Body of pancreas (tissue), 4 donors: ENCODE measurements around the gene ARAP1. TPM values are rescaled to one million over a fixed set of nuclear protein-coding genes. Genes with fewer than 3 reads are reported as not detected.

Experiments used
- ATAC-seq: fragments of 150-250 bp; one replicate; pipeline ENCODE4 v1.9.1; 2016
- DNase-seq, 4 donors: peaks; one replicate each; pipeline ENCODE4 v3.0.0-alpha.2; 2019
- H3K27ac ChIP-seq, 4 donors: fragments of 200-600 bp; sonication (generic); 1 replicate in 3 of 4; 2 replicates in 1 of 4; pipeline versions ENCODE4 v1.5.1 to v1.6.1; 2016 to 2019; ENCODE audit warnings: mild to moderate bottlenecking in 1 of 4, mixed read lengths in 1 of 4, moderate library complexity in 1 of 4
- H3K27me3 ChIP-seq, 2 donors: fragments of 200-600 bp; sonication (generic); one replicate each; pipeline ENCODE4 v1.6.0; 2016; ENCODE audit warnings: mild to moderate bottlenecking in 1 of 2
- H3K36me3 ChIP-seq, 2 donors: fragments of 200-600 bp; sonication (generic); replicated peaks in 1 of 2; 2 replicates each; pipeline ENCODE4 v1.5.1; 2016; ENCODE audit warnings: low read depth in 2 of 2; ENCODE audit not compliant: insufficient read depth in 1 of 2
- H3K4me1 ChIP-seq: fragments of 200-600 bp; sonication (generic); one replicate; pipeline ENCODE4 v1.6.0; 2016
- H3K4me3 ChIP-seq, 2 donors: fragments of 200-600 bp; sonication (generic); 1 replicate in 1 of 2; 2 replicates in 1 of 2; pipeline ENCODE4 v1.5.1; 2016 to 2019
- H3K9me3 ChIP-seq, 3 donors: fragments of 200-600 bp; sonication (generic); 1 replicate in 2 of 3; 2 replicates in 1 of 3; pipeline ENCODE4 v1.5.1; 2016
- CTCF ChIP-seq, 7 experiments: fragments of 450-650 bp in 4 of 7; fragments of 200-600 bp in 3 of 7; sonication (generic) in 3 of 7; IDR thresholded peaks; one replicate each; pipeline ENCODE4 v1.5.1; 2016 to 2019; ENCODE audit warnings: antibody characterized with exemption in 7 of 7
- POLR2A ChIP-seq, 3 donors: fragments of 450-650 bp; IDR thresholded peaks; one replicate each; pipeline ENCODE4 v1.6.1; 2016; ENCODE audit warnings: antibody characterized with exemption in 3 of 3, mild to moderate bottlenecking in 2 of 3
- WGBS, 2 donors: methylation state at CpG; one replicate each; pipeline ENCODE4 v1.1.5; 2017; 5-methylcytosine and 5-hydroxymethylcytosine counted together
- intact Hi-C: fragments of 100-400 bp; cut with DNase I; formaldehyde crosslinking; loops from one replicate; pipeline ENCODE4 v1.15.1; 2023
- total RNA-seq, 2 donors: library from RNA; depleted of rRNA; stranded (reverse); fragments of >200 nt; gene quantifications; one replicate each; pipeline ENCODE4 v1.1.0, GENCODE V29; 2016

Gene ARAP1
- total RNA-seq, 2 donors from 2014 or later, result 63.3 to 208 TPM

GRCh38 chr11:72690166-72690565 is 62.0 kb downstream of the ARAP1 start:
- no peaks in the 10 kb centered on the region for H3K9me3 ChIP-seq
- H3K27ac ChIP-seq, result no peak overlapping the region
- 97% methylated on average over 4 of the region's 4 CpGs for WGBS, 2 donors
- H3K4me1 ChIP-seq, result no peaks in the 10 kb centered on the region
- no peaks in the 10 kb centered on the region for H3K27me3 ChIP-seq
- H3K36me3 ChIP-seq, result peaks cover 10 to 42% of the 10 kb centered on the region in 2 donors
- DNase-seq (no peak), ATAC-seq (no peak)
- intact Hi-C loops, result no loop called here
- TF ChIP-seq CTCF (IDR thresholded peaks at IDR 0.05) (no peak), POLR2A (IDR thresholded peaks at IDR 0.05) (no peak)
- no peak overlapping the region for H3K4me3 ChIP-seq

GRCh38 chr11:72688929-72689328 is 63.3 kb downstream of the ARAP1 start:
- H3K9me3 ChIP-seq, result no peaks in the 10 kb centered on the region
- 85 to 91% methylated on average over 7 of the region's 7 CpGs for WGBS, 2 donors
- H3K27ac ChIP-seq, result no peak overlapping the region
- peaks cover 4 to 30% of the 10 kb centered on the region in 2 donors for H3K36me3 ChIP-seq
- DNase-seq, result no peak
- no peaks in the 10 kb centered on the region for H3K4me1 ChIP-seq
- TF ChIP-seq POLR2A (IDR thresholded peaks at IDR 0.05) (no peak), CTCF (IDR thresholded peaks at IDR 0.05) (no peak)
- H3K4me3 ChIP-seq, result no peak overlapping the region
- intact Hi-C loops, result loop anchor here (10.0 kb wide), 1 partner anchor 214 kb away; no protein-coding TSS in a partner anchor
- no peak for ATAC-seq
- no peaks in the 10 kb centered on the region for H3K27me3 ChIP-seq

GRCh38 chr11:72688486-72688885 is 63.7 kb downstream of the ARAP1 start:
- ATAC-seq (no peak), DNase-seq (no peak)
- TF ChIP-seq POLR2A (IDR thresholded peaks at IDR 0.05) (no peak), CTCF (IDR thresholded peaks at IDR 0.05) (no peak)
- no peaks in the 10 kb centered on the region for H3K4me1 ChIP-seq
- H3K27ac ChIP-seq, result no peak overlapping the region
- WGBS, 2 donors, result 92 to 93% methylated on average over 7 of the region's 7 CpGs
- no peaks in the 10 kb centered on the region for H3K27me3 ChIP-seq
- intact Hi-C loops, result loop anchor here (10.0 kb wide), 1 partner anchor 214 kb away; no protein-coding TSS in a partner anchor
- H3K9me3 ChIP-seq, result no peaks in the 10 kb centered on the region
- H3K36me3 ChIP-seq, result peaks cover 4 to 26% of the 10 kb centered on the region in 2 donors
- H3K4me3 ChIP-seq, result no peak overlapping the region

- Histone ChIP-seq H3K27ac (no peak overlapping the region), H3K27me3 (no peaks in the 10 kb centered on the region), H3K9me3 (no peaks in the 10 kb centered on the region), H3K4me1 (no peaks in the 10 kb centered on the region), H3K36me3 (peaks cover 4 to 17% of the 10 kb centered on the region in 2 donors), H3K4me3 (no peak overlapping the region)
- WGBS, 2 donors, result 87 to 89% methylated on average over 3 to 7 of the region's 7 CpGs
- ATAC-seq (no peak), DNase-seq (no peak)
- TF ChIP-seq POLR2A (IDR thresholded peaks at IDR 0.05) (no peak), CTCF (IDR thresholded peaks at IDR 0.05) (no peak)
- intact Hi-C loops, result loop anchor here (10.0 kb wide), 1 partner anchor 213 kb away; no protein-coding TSS in a partner anchor
Observed at GRCh38 chr11:72687326-72687725, 64.9 kb downstream of the ARAP1 start.

GRCh38 chr11:72686639-72687220 is 65.5 kb downstream of the ARAP1 start:
- Histone ChIP-seq H3K36me3 (peaks cover 4 to 12% of the 10 kb centered on the region in 2 donors), H3K9me3 (no peaks in the 10 kb centered on the region), H3K27ac (peak overlapping the region in 1 of 4 donors; percentile 29), H3K4me3 (no peak overlapping the region), H3K4me1 (no peaks in the 10 kb centered on the region), H3K27me3 (no peaks in the 10 kb centered on the region)
- intact Hi-C loops, result loop anchor here (10.0 kb wide), 1 partner anchor 212 kb away; no protein-coding TSS in a partner anchor
- TF ChIP-seq CTCF (IDR thresholded peaks at IDR 0.05) (no peak), POLR2A (IDR thresholded peaks at IDR 0.05) (no peak)
- DNase-seq, result no peak
- 79 to 88% methylated on average over 8 of the region's 8 CpGs for WGBS, 2 donors
- no peak for ATAC-seq
